ENCODE data around the gene P2RY11.

The P2RY11 gene

DNA sequence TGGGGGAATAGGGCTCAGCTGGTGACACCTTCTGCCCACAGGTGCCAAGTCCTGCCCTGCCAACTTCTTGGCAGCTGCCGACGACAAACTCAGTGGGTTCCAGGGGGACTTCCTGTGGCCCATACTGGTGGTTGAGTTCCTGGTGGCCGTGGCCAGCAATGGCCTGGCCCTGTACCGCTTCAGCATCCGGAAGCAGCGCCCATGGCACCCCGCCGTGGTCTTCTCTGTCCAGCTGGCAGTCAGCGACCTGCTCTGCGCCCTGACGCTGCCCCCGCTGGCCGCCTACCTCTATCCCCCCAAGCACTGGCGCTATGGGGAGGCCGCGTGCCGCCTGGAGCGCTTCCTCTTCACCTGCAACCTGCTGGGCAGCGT is 2.1 kb downstream of the P2RY11 start:
- DNase-seq (ENCODE audit: low read depth): no peak
- TF ChIP-seq, protein P1, sequence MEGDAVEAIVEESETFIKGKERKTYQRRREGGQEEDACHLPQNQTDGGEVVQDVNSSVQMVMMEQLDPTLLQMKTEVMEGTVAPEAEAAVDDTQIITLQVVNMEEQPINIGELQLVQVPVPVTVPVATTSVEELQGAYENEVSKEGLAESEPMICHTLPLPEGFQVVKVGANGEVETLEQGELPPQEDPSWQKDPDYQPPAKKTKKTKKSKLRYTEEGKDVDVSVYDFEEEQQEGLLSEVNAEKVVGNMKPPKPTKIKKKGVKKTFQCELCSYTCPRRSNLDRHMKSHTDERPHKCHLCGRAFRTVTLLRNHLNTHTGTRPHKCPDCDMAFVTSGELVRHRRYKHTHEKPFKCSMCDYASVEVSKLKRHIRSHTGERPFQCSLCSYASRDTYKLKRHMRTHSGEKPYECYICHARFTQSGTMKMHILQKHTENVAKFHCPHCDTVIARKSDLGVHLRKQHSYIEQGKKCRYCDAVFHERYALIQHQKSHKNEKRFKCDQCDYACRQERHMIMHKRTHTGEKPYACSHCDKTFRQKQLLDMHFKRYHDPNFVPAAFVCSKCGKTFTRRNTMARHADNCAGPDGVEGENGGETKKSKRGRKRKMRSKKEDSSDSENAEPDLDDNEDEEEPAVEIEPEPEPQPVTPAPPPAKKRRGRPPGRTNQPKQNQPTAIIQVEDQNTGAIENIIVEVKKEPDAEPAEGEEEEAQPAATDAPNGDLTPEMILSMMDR (conservative IDR thresholded peaks at IDR 0.05; ENCODE audit: control insufficient read depth, insufficient read depth, low read depth, low read length): no peak
- no peak overlapping the region for H3K4me3 ChIP-seq (ENCODE audit: control insufficient read depth, low read depth, low read length)

DNA sequence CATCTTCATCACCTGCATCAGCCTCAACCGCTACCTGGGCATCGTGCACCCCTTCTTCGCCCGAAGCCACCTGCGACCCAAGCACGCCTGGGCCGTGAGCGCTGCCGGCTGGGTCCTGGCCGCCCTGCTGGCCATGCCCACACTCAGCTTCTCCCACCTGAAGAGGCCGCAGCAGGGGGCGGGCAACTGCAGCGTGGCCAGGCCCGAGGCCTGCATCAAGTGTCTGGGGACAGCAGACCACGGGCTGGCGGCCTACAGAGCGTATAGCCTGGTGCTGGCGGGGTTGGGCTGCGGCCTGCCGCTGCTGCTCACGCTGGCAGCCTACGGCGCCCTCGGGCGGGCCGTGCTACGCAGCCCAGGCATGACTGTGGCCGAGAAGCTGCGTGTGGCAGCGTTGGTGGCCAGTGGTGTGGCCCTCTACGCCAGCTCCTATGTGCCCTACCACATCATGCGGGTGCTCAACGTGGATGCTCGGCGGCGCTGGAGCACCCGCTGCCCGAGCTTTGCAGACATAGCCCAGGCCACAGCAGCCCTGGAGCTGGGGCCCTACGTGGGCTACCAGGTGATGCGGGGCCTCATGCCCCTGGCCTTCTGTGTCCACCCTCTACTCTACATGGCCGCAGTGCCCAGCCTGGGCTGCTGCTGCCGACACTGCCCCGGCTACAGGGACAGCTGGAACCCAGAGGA is 2.6 kb downstream of the P2RY11 start:
- TF ChIP-seq, protein P1 (conservative IDR thresholded peaks at IDR 0.05; ENCODE audit: control insufficient read depth, insufficient read depth, low read depth, low read length): no peak
- no peak for DNase-seq (ENCODE audit: low read depth)
- no peak overlapping the region for H3K4me3 ChIP-seq (ENCODE audit: control insufficient read depth, low read depth, low read length)

DNA sequence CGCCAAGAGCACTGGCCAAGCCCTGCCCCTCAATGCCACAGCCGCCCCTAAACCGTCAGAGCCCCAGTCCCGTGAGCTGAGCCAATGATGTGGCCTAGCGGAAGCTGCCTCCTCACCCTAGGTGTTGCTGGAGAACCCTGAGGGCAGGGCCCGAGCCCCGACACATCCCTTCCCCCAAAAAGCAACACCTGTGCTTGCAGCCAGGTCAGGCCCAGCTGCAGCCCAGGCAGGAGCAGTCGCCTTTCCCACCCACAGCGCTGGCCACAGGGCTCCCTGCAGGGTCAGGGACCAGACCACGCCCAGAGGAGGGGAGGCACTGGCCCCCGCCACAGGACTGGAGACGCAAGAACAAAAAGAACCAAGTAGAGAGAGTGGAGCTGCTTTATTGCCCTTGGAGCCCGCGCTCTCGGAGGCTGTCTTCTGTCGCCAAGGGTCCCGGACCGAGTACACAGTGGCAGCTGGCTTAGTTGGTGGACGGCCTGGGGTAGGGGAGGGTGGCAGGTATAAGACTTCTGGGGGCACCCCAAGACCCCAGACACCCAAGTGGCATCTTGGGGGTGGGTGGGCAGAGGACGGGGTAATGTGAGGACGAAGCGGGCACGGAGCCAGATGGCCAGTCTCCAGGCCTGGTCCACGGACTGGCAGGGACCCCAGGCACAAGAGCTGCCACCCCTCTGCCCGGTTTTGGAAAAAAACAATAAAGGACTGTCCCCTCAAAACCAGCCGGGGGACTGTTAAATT is 3.3 kb downstream of the P2RY11 start:
- TF ChIP-seq, protein P1 (conservative IDR thresholded peaks at IDR 0.05; ENCODE audit: control insufficient read depth, insufficient read depth, low read depth, low read length): no peak
- no peak overlapping the region for H3K4me3 ChIP-seq (ENCODE audit: control insufficient read depth, low read depth, low read length)
- DNase-seq (ENCODE audit: low read depth): no peak

DNA sequence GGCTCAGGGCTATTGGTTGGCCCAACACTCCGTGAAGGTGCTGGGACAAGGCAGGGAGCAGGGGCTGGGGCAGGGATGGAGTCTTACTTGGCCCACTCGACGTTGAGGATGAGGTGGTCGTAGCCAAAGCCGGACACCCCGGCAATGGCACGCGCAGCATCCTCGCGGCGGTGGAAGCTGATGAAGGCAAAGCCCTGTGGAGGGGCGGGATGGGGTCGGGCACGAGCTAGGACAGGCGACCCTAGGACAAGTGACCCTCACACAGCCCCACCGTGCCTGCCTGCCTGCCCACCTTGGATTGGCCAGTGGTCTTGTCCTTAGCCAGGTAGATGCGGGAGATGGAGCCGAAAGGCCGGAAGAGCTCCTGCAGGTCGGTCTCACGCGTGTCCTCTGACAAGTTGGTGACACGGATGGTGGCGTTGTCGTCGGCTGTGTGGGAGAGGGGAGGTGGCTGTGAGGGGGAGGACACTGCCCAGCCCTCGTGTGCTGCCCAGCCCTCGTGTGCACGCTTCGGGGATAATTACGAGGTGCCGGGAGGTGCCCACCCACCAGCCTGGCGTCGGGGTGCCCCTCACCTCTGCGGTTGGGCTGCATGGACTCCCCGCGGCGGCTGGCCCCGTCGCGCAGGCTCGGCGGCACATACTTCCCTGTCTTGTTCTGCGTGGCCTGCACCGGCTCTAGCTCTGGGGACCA is 4.0 kb downstream of the P2RY11 start:
- TF ChIP-seq, protein P1 (conservative IDR thresholded peaks at IDR 0.05; ENCODE audit: control insufficient read depth, insufficient read depth, low read depth, low read length): no peak
- no peak for DNase-seq (ENCODE audit: low read depth)
- no peak overlapping the region for H3K4me3 ChIP-seq (ENCODE audit: control insufficient read depth, low read depth, low read length)

DNA sequence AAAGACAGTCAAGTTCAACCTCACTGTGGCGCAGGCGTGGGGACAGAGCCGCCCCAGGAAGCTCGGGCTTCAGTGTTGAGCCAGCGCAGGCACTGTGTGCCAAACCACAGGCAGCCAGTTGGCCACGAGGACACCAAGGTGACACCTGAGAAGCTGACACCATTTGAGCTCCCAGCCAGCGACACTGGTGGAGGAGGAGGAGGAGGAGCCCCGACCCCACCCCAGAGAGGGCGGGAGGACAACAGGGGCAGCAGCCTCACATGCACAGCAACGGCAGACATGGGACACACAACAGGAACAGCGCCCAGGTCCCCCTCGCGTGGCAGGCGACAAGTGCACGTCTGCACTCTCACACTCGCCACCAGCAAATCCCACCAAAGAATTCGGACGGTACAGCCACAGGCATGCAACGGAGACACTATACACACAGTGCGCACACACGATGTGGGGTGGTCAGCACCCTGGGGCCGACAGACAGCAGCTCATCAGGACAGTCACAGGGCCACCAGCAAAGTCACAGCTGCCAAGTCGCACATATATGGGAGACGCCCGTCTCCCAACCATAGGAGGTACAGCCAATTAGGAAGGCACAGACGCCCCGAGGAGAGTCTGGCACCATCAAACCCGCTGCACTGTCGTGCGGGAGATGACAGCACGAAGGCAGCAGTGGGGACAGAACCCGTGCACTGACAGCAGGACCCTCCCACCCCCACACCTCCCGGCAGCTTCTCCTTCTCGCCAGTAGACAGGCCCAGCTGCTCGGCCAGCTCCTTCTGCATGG is 4.8 kb downstream of the P2RY11 start:
- H3K4me3 ChIP-seq (ENCODE audit: control insufficient read depth, low read depth, low read length): no peak overlapping the region
- TF ChIP-seq, protein P1 (conservative IDR thresholded peaks at IDR 0.05; ENCODE audit: control insufficient read depth, insufficient read depth, low read depth, low read length): no peak
- no peak for DNase-seq (ENCODE audit: low read depth)

DNA sequence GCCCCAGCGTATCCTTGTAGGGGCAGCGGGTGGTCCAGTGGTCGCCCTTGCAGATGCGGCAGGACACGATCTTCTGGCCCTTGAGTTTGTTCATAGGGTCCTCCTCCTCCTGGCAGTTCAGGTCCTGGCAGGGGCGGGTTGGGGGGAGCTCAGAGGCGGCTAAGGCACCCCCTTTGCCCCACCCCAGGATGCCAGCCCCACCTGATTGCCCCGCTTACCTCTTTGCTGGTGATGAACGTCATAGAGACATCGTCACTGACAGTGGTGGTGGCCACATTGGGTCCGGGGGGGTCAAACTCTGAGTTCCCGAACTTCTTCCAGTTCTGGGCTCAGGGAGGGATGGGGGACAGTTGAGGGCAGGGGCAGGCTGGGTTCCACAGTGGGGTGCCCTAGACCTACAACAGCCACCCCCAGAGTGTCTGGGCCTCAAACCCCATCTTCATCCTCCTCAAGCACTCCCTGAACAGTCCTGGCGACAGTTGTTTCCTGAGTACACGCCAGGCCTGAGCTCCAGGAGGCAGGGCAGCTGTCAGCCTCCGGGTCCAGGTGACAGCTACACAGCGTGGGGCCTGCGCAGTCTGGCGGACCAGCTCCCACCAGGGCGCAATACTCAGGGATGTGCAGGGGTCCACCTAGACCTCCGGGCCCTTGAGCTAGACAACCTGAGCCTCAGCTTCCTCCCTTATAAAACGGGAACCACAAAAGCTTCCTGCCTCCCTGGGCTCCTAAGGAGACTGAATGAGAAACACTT is 5.5 kb downstream of the P2RY11 start:
- no peak overlapping the region for H3K4me3 ChIP-seq (ENCODE audit: control insufficient read depth, low read depth, low read length)
- DNase-seq (ENCODE audit: low read depth): no peak
- TF ChIP-seq, protein P1 (conservative IDR thresholded peaks at IDR 0.05; ENCODE audit: control insufficient read depth, insufficient read depth, low read depth, low read length): no peak
